GM21447 (cell line): ENCODE results near the gene RAB3B.
"Not testable (repeated sequence)": the region's sequence is repeated elsewhere in the genome, so short reads cannot be mapped to it uniquely, and the experiment has no call there.

Source experiments
- ATAC-seq: cut with Tn5 transposase; IDR thresholded peaks from one replicate; pipeline ENCODE4 v1.9.1; 2021; ENCODE audit not compliant: unreplicated experiment

RAB3B gene

GRCh38 chr1:51989582-51990477 lies 670 bp downstream of the RAB3B start:
- ATAC-seq = no peak

GRCh38 chr1:51988254-51988653 lies 2.2 kb downstream of the RAB3B start:
- ATAC-seq = no peak

GRCh38 chr1:51986718-51987117 lies 3.8 kb downstream of the RAB3B start:
- ATAC-seq = no peak

GRCh38 chr1:51982161-51982560 lies 8.3 kb downstream of the RAB3B start:
- no peak for ATAC-seq

- ATAC-seq = no peak
Observed at GRCh38 chr1:51981555-51981954, 8.9 kb downstream of the RAB3B start.

GRCh38 chr1:51978099-51978498 lies 12.4 kb downstream of the RAB3B start:
- no peak for ATAC-seq

- ATAC-seq = no peak
Observed at GRCh38 chr1:51976846-51977602, 13.5 kb downstream of the RAB3B start.

GRCh38 chr1:51973587-51974474 lies 16.7 kb downstream of the RAB3B start:
- no peak for ATAC-seq

GRCh38 chr1:51969038-51969705 lies 21.3 kb downstream of the RAB3B start:
- ATAC-seq = no peak

GRCh38 chr1:51968632-51969031 lies 21.9 kb downstream of the RAB3B start:
- no peak for ATAC-seq

GRCh38 chr1:51967213-51967791 lies 23.2 kb downstream of the RAB3B start:
- not testable (repeated sequence) for ATAC-seq

- no peak for ATAC-seq
Observed at GRCh38 chr1:51966559-51966958, 23.9 kb downstream of the RAB3B start.

GRCh38 chr1:51964309-51964696 lies 26.2 kb downstream of the RAB3B start:
- ATAC-seq = no peak

- no peak for ATAC-seq
Observed at GRCh38 chr1:51963592-51964308, 26.8 kb downstream of the RAB3B start.

- ATAC-seq = no peak
Observed at GRCh38 chr1:51962486-51963356, 27.8 kb downstream of the RAB3B start.

- ATAC-seq = no peak
Observed at GRCh38 chr1:51961954-51962353, 28.5 kb downstream of the RAB3B start.

- no peak for ATAC-seq
Observed at GRCh38 chr1:51961231-51961630, 29.3 kb downstream of the RAB3B start.

- no peak for ATAC-seq
Observed at GRCh38 chr1:51960262-51960661, 30.2 kb downstream of the RAB3B start.

- ATAC-seq = no peak
Observed at GRCh38 chr1:51958824-51959223, 31.7 kb downstream of the RAB3B start.
